Type B pancreatic cell (in vitro differentiated cells): ENCODE data around the gene SOWAHA. TPM values are rescaled to one million over a fixed set of nuclear protein-coding genes. Genes with fewer than 3 reads are reported as not detected.

Experiments used
- DNase-seq: peaks from one replicate; pipeline ENCODE4 v3.0.0; 2021; ENCODE audit warnings: mixed read lengths; ENCODE audit not compliant: unreplicated experiment; ENCODE audit errors: extremely low spot score
- H3K27ac Mint-ChIP-seq: 2 replicates; pipeline ENCODE4 v1.8.0; 2021; ENCODE audit warnings: mild to moderate bottlenecking, mixed read lengths
- H3K27me3 Mint-ChIP-seq: 2 replicates; pipeline ENCODE4 v1.8.0; 2021; ENCODE audit warnings: mixed read lengths
- H3K36me3 Mint-ChIP-seq: 2 replicates; pipeline ENCODE4 v1.8.0; 2021; ENCODE audit warnings: mixed read lengths
- H3K4me1 Mint-ChIP-seq: one replicate; pipeline ENCODE4 v1.8.0; 2021; ENCODE audit warnings: mixed read lengths; ENCODE audit not compliant: unreplicated experiment
- H3K4me3 Mint-ChIP-seq: 2 replicates; pipeline ENCODE4 v1.8.0; 2021; ENCODE audit warnings: mild to moderate bottlenecking, mixed read lengths
- H3K9me3 Mint-ChIP-seq: 2 replicates; pipeline ENCODE4 v1.8.0; 2021; ENCODE audit warnings: mixed read lengths
- CTCF ChIP-seq: fragments of 200-600 bp; sonication (generic); conservative IDR thresholded peaks from 2 replicates; pipeline ENCODE4 v1.5.0; 2021; ENCODE audit warnings: antibody characterized with exemption, mild to moderate bottlenecking
- total RNA-seq: library from RNA; stranded (reverse); gene quantifications from 2 replicates; pipeline ENCODE4 v1.2.1, GENCODE V29; 2021; ENCODE audit warnings: low replicate concordance

SOWAHA gene
- total RNA-seq, 1 donor from 2014 or later: 2.5 TPM

GRCh38 chr5:132825033-132825833 is 12.1 kb downstream of the SOWAHA start:
- TF ChIP-seq CTCF: no peak
- Mint-ChIP-seq H3K4me3 (peak overlapping the region; percentile 45), H3K36me3 (no peaks in the 10 kb centered on the region), H3K27ac (no peak overlapping the region), H3K27me3 (peaks cover 53% of the 10 kb centered on the region), H3K9me3 (no peaks in the 10 kb centered on the region), H3K4me1 (peaks cover 12% of the 10 kb centered on the region)
- no peak for DNase-seq

GRCh38 chr5:132825834-132826391 is 12.8 kb downstream of the SOWAHA start:
- no peak overlapping the region for H3K27ac Mint-ChIP-seq
- H3K27me3 Mint-ChIP-seq: peaks cover 52% of the 10 kb centered on the region
- no peaks in the 10 kb centered on the region for H3K36me3 Mint-ChIP-seq
- H3K4me1 Mint-ChIP-seq: peaks cover 9% of the 10 kb centered on the region
- H3K9me3 Mint-ChIP-seq: no peaks in the 10 kb centered on the region
- H3K4me3 Mint-ChIP-seq: peak overlapping the region; percentile 17
- no peak for TF ChIP-seq CTCF
- DNase-seq: no peak

DNA sequence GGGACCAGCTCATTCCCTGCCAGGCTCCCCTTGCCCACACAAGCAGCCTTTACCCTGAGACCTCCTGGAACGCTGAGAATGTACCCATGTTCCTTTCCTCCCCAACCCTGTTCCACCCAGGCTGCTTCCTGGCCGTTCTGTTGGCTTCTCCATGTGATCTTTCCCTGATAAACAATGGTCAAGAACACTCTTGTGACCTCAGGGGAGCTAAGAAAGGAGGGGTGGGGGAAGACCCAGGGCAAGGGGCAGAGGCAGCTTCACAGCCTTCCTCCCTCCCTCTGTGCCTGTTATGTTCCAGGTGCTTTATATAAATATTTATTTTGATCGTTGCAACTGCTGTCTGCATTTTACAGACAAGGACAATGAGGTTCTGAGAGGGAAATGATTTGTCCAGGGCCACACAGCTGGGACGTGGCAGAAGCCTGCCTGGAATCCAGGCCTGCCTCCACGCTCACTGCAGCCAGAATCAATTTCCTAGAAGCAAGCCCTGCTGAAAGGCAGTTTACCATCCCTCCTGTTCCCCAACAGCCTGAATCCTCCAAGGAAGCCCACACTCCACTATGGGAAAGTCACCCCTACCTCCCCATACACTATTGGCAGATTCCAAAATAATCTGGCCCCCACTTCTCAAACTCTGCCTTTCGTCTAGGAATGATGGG is 13.5 kb downstream of the SOWAHA start:
- Mint-ChIP-seq H3K9me3 (no peaks in the 10 kb centered on the region), H3K4me1 (peaks cover 6% of the 10 kb centered on the region), H3K27me3 (peaks cover 58% of the 10 kb centered on the region), H3K36me3 (no peaks in the 10 kb centered on the region), H3K27ac (no peak overlapping the region), H3K4me3 (peak overlapping the region; percentile 34)
- no peak for DNase-seq
- no peak for TF ChIP-seq CTCF

GRCh38 chr5:132827943-132828673 is 15.0 kb downstream of the SOWAHA start:
- peaks cover 65% of the 10 kb centered on the region for H3K27me3 Mint-ChIP-seq

More at GRCh38 chr5:132827943-132828673, 15.0 kb downstream of the SOWAHA start:
- Mint-ChIP-seq H3K36me3 (no peaks in the 10 kb centered on the region), H3K4me1 (no peaks in the 10 kb centered on the region), H3K9me3 (no peaks in the 10 kb centered on the region), H3K27ac (no peak overlapping the region), H3K4me3 (peak overlapping the region; percentile 68)
- TF ChIP-seq CTCF: no peak
- DNase-seq: no peak
